Measurements from ENCODE around the gene MAP3K6.

The MAP3K6 gene

GRCh38 chr1:27374362-27375086 lies 7.8 kb upstream of the MAP3K6 start, which contains the start of gene FCN3:
Gene FCN3 (minus strand): TSS chr1:27374824. CDS start chr1:27374818, 6 bp downstream.
- no peak for DNase-seq

- no peak for DNase-seq
Measured at GRCh38 chr1:27372808-27373690, 6.3 kb upstream of the MAP3K6 start.

GRCh38 chr1:27372022-27372807 lies 5.5 kb upstream of the MAP3K6 start:
- no peak for DNase-seq

GRCh38 chr1:27368869-27369582 lies 2.3 kb upstream of the MAP3K6 start:
- no peak for DNase-seq

- DNase-seq: no peak
Measured at GRCh38 chr1:27367160-27367650, 444 bp upstream of the MAP3K6 start.

GRCh38 chr1:27366113-27366410 lies 699 bp downstream of the MAP3K6 start:
- DNase-seq: peak; percentile 66

GRCh38 chr1:27365372-27366112 lies 1.2 kb downstream of the MAP3K6 start:
- DNase-seq: peak; percentile 85

- DNase-seq: no peak
Measured at GRCh38 chr1:27364696-27365371, 1.9 kb downstream of the MAP3K6 start.

- no peak for DNase-seq
Measured at GRCh38 chr1:27363766-27364695, 2.7 kb downstream of the MAP3K6 start.

GRCh38 chr1:27361553-27361952 lies 5.2 kb downstream of the MAP3K6 start:
- no peak for DNase-seq

GRCh38 chr1:27361044-27361402 lies 5.7 kb downstream of the MAP3K6 start:
- no peak for DNase-seq

GRCh38 chr1:27360159-27361043 lies 6.4 kb downstream of the MAP3K6 start:
- DNase-seq: no peak

GRCh38 chr1:27359822-27360158 lies 7.0 kb downstream of the MAP3K6 start:
- DNase-seq: no peak

GRCh38 chr1:27358928-27359313 lies 7.8 kb downstream of the MAP3K6 start:
- DNase-seq: no peak

GRCh38 chr1:27358038-27358927 lies 8.5 kb downstream of the MAP3K6 start:
- DNase-seq: no peak

GRCh38 chr1:27357281-27358037 lies 9.3 kb downstream of the MAP3K6 start:
- peak; percentile 95 for DNase-seq

GRCh38 chr1:27356619-27357280 lies 10.0 kb downstream of the MAP3K6 start:
- DNase-seq: no peak
